GM13976 (cell line): Measurements from ENCODE around the gene RPAIN.

Experiments used
- DNase-seq: peaks from one replicate; pipeline ENCODE4 v3.0.0; 2012; ENCODE audit warnings: low spot score
- CTCF ChIP-seq: IDR thresholded peaks from 2 replicates; pipeline ENCODE4 v1.5.1; 2012; ENCODE audit warnings: borderline replicate concordance, mild to moderate bottlenecking; ENCODE audit not compliant: insufficient read depth; ENCODE audit errors: extremely low read depth, missing control alignments, control extremely low read depth
- in situ Hi-C: fragments of 300-500 bp; cut with MboI; formaldehyde crosslinking; loops from one replicate; pipeline ENCODE4 v1.12.0; 2022; ENCODE audit warnings: low sequenced_read_pairs, mixed read lengths, inconsistent platforms; ENCODE audit not compliant: unreplicated experiment

The RPAIN gene

DNA sequence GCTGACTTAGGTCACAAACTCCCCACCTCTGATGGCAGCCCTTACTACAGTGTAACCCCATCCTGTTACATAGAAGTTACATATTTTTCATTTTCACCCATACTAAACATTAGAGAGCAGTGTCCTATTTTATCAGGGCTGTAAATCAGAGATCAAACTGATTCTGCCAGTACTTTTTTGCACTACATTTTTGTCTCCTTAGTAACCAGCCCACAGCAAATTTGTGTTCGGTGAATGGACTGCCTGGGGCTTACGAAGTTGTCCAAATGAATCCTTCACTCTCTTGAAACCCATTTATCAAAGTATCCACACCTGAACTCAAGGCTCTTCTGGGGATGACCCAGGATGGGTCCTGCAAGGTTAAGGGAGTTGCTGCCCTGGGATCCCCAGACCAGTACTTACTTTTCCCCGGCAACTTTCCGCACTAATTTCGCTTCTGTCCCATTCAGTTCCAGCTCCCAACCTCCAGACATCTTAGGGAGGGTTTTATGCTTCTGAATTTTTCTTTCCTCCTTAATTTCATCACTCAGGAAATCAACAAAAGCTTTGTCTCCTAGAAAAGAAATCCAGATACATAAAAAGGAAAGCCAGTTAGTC lies 17.8 kb downstream of the RPAIN start:
- no peak for DNase-seq
- TF ChIP-seq CTCF: no peak
- in situ Hi-C loops: loop anchor here (25.0 kb wide), 1 partner anchor 176 kb away; no protein-coding TSS in a partner anchor

- peak; percentile 90 for TF ChIP-seq CTCF
- DNase-seq: peak; percentile 96
- in situ Hi-C loops: loop anchor here (25.0 kb wide), 1 partner anchor 177 kb away; no protein-coding TSS in a partner anchor
These were observed 18.9 kb downstream of the RPAIN start, which contains the start of gene C1QBP for GRCh38 chr17:5438716-5439445. TSS of gene C1QBP (minus strand) at chr17:5439155. CDS start at chr17:5439073, 82 bp downstream.

DNA sequence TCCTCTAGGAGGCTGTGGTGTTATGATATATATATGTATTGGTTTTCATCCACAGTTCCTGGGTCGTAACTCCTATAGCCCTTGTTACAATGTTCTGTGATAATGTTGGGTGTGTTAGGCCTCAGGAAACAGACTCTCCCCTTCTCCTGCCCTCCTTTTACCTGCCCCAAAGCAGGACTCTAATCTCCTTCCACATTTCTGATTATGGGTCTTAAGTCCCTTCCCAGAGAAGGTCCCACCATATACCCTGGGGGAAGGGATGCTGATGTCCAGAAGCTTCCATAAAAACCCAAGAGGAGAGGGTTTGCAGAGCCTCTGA lies 19.4 kb downstream of the RPAIN start:
- in situ Hi-C loops: loop anchor here (25.0 kb wide), 1 partner anchor 177 kb away; no protein-coding TSS in a partner anchor
- no peak for DNase-seq
- TF ChIP-seq CTCF: no peak

GRCh38 chr17:5443728-5444127 lies 23.7 kb downstream of the RPAIN start:
- in situ Hi-C loops: loop anchor here (25.0 kb wide), 1 partner anchor 181 kb away; no protein-coding TSS in a partner anchor
- DNase-seq: no peak
- no peak for TF ChIP-seq CTCF

DNA sequence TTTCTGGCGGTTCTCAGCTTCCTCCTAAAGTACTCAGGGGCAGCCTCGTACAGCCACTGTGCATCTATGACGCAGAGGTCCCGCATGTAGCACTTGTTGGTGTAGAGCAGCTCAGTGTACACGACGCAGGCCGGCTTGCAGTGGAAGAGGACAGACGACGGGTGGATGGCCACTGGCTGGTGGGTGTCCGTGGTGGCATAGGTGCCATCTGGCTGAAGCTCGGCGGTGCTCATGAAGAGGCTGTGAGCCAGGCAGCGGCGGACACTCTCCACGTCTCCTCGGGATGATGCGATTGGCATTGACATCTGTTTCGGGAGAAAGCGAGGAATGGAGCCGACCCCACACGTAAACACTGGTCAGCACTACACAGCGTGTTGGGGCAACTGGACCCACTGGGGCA lies 24.2 kb downstream of the RPAIN start:
- in situ Hi-C loops: loop anchor here (25.0 kb wide), 1 partner anchor 182 kb away; no protein-coding TSS in a partner anchor
- no peak for TF ChIP-seq CTCF
- no peak for DNase-seq

- in situ Hi-C loops: loop anchor here (25.0 kb wide), 1 partner anchor 184 kb away; no protein-coding TSS in a partner anchor
- TF ChIP-seq CTCF: no peak
- no peak for DNase-seq
These were observed 26.8 kb downstream of the RPAIN start for GRCh38 chr17:5446786-5447185.
